GM12892 (cell line): ENCODE results near the gene LINC01488.

Experiments
- POLR2A ChIP-seq: IDR thresholded peaks from 2 replicates; pipeline ENCODE4 v1.6.1; 2011; ENCODE audit warnings: low read depth, low read length, control low read depth
- POLR2AphosphoS5 ChIP-seq: IDR thresholded peaks from 2 replicates; pipeline ENCODE4 v1.6.1; 2011; ENCODE audit warnings: low read depth, low read length, control low read depth
- TAF1 ChIP-seq: IDR thresholded peaks from 2 replicates; pipeline ENCODE4 v1.6.1; 2011; ENCODE audit warnings: low read depth, mild to moderate bottlenecking, control low read depth, low read length, borderline replicate concordance

DNA sequence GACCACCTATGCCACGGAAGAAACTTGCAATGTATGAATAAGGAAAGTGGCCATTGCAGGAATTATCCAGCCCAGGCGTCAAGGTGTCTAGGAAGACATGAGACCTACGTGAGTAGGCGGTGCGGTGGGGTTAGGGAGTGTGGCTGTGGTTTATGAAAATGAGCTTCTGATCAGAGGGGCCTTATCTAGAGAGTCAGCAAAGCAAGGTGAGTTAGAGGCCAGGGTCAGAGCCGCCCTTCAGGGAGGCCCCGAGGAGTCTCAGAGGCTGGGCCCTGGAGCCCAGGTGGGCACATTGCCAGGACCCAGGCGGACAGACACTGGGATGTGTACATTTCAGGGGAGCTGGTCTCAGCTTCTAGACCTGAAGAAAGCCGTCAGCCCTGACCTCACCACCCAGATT is 13.8 kb upstream of the LINC01488 start:
- TF ChIP-seq POLR2A (no peak), TAF1 (no peak), POLR2AphosphoS5 (no peak)
